Neuronal stem cell (in vitro differentiated cells): ENCODE results near the gene ZDHHC7.

Experiments
- DNase-seq: peaks from one replicate; pipeline ENCODE4 v3.0.0-alpha.2; 2013; ENCODE audit warnings: low spot score
- H2AFZ ChIP-seq: one replicate; pipeline ENCODE4 v1.6.1; 2013; ENCODE audit warnings: mild to moderate bottlenecking, low read length, inconsistent platforms
- H2AK5ac ChIP-seq: 2 replicates; pipeline ENCODE4 v1.6.1; 2013; ENCODE audit warnings: low read depth, mild to moderate bottlenecking, inconsistent platforms, low read length, moderate library complexity, mixed read lengths
- H2BK120ac ChIP-seq: 2 replicates; pipeline ENCODE4 v1.6.1; 2013; ENCODE audit warnings: low read depth, mild to moderate bottlenecking, inconsistent platforms, low read length, moderate library complexity, mixed read lengths
- H2BK12ac ChIP-seq: one replicate; pipeline ENCODE4 v1.6.1; 2013; ENCODE audit warnings: low read length, inconsistent platforms
- H2BK15ac ChIP-seq: 2 replicates; pipeline ENCODE4 v1.6.1; 2013; ENCODE audit warnings: mild to moderate bottlenecking, low read length, inconsistent platforms, mixed read lengths
- H2BK5ac ChIP-seq: one replicate; pipeline ENCODE4 v1.6.1; 2013; ENCODE audit warnings: inconsistent platforms, mild to moderate bottlenecking, low read length, moderate library complexity
- H3K14ac ChIP-seq: one replicate; pipeline ENCODE4 v1.6.1; 2013; ENCODE audit warnings: low read length, inconsistent platforms
- H3K18ac ChIP-seq: 2 replicates; pipeline ENCODE4 v1.6.1; 2013; ENCODE audit warnings: low read length, inconsistent platforms
- H3K23ac ChIP-seq: 2 replicates; pipeline ENCODE4 v1.6.1; 2013; ENCODE audit warnings: low read depth, mild to moderate bottlenecking, mixed read lengths, low read length, inconsistent platforms; ENCODE audit not compliant: poor library complexity
- H3K27ac ChIP-seq: replicated peaks from 3 replicates; pipeline ENCODE4 v1.5.1; 2013; ENCODE audit warnings: low read length, inconsistent platforms
- H3K27me3 ChIP-seq, 3 experiments: 2 replicates each; pipeline ENCODE4 v1.6.1; 2013; ENCODE audit warnings: low read length in 3 of 3, mild to moderate bottlenecking in 2 of 3, inconsistent platforms in 1 of 3, low read depth in 1 of 3, mixed read lengths in 1 of 3, moderate library complexity in 1 of 3; ENCODE audit not compliant: control insufficient read depth in 3 of 3, insufficient read depth in 3 of 3
- H3K36me3 ChIP-seq, 2 donors: replicated peaks in 1 of 2; 2 replicates each; pipeline ENCODE4 v1.6.1; 2013; ENCODE audit warnings: low read length in 2 of 2; ENCODE audit not compliant: control insufficient read depth in 2 of 2, insufficient read depth in 2 of 2
- H3K4ac ChIP-seq: 2 replicates; pipeline ENCODE4 v1.6.1; 2013; ENCODE audit warnings: inconsistent platforms, mild to moderate bottlenecking, low read length, moderate library complexity
- H3K4me1 ChIP-seq, 2 donors: 1 replicate in 1 of 2; 2 replicates in 1 of 2; pipeline ENCODE4 v1.6.1; 2013; ENCODE audit warnings: low read length in 2 of 2, low read depth in 1 of 2; ENCODE audit not compliant: control insufficient read depth in 2 of 2, insufficient read depth in 1 of 2
- H3K4me2 ChIP-seq: one replicate; pipeline ENCODE4 v1.6.1; 2013; ENCODE audit warnings: mild to moderate bottlenecking, low read length, inconsistent platforms; ENCODE audit not compliant: insufficient read depth, poor library complexity, severe bottlenecking
- H3K4me3 ChIP-seq, 2 donors: 2 replicates each; pipeline ENCODE4 v1.5.1; 2013; ENCODE audit warnings: low read length in 2 of 2, mild to moderate bottlenecking in 2 of 2, inconsistent platforms in 1 of 2, moderate library complexity in 1 of 2
- H3K79me1 ChIP-seq: one replicate; pipeline ENCODE4 v1.6.1; 2013; ENCODE audit warnings: low read depth, mild to moderate bottlenecking, inconsistent platforms, low read length, moderate library complexity
- H3K9ac ChIP-seq: one replicate; pipeline ENCODE4 v1.6.1; 2013; ENCODE audit warnings: mild to moderate bottlenecking, low read depth, low read length, inconsistent platforms; ENCODE audit not compliant: poor library complexity
- H3K9me3 ChIP-seq, 2 donors: replicated peaks in 1 of 2; 2 replicates each; pipeline versions ENCODE3 to v1.6.1; 2013; ENCODE audit warnings: low read length in 2 of 2, mild to moderate bottlenecking in 2 of 2, inconsistent platforms in 1 of 2, low read depth in 1 of 2, mixed read lengths in 1 of 2, moderate library complexity in 1 of 2; ENCODE audit not compliant: control insufficient read depth in 2 of 2, insufficient read depth in 1 of 2
- H4K8ac ChIP-seq: one replicate; pipeline ENCODE4 v1.6.1; 2013; ENCODE audit warnings: low read depth, mild to moderate bottlenecking, inconsistent platforms, low read length, moderate library complexity
- H4K91ac ChIP-seq: one replicate; pipeline ENCODE4 v1.6.1; 2013; ENCODE audit warnings: low read length, low read depth, mild to moderate bottlenecking, inconsistent platforms; ENCODE audit not compliant: poor library complexity
- WGBS, 2 donors: extraction: QIAGEN DNeasy Blood & Tissue Kit; methylation state at CpG; one replicate each; pipeline ENCODE4 v1.1.7; 2013; ENCODE audit warnings: missing lambda C conversion rate in 2 of 2, mixed read lengths in 1 of 2; ENCODE audit not compliant: insufficient read length in 2 of 2, insufficient replicate concordance in 1 of 2; ENCODE audit errors: extremely low coverage in 2 of 2; 5-methylcytosine and 5-hydroxymethylcytosine counted together

ZDHHC7 gene

GRCh38 chr16:85017633-85018032, 6.3 kb upstream of the ZDHHC7 start:
- Histone ChIP-seq H3K79me1 (no peaks in the 10 kb centered on the region), H3K4me3 (no peak overlapping the region), H3K9ac (no peak overlapping the region), H2BK120ac (no peak overlapping the region), H3K27me3 (peaks cover 0 to 4% (median 0%) of the 10 kb centered on the region in 3 experiments), H3K4me2 (no peak overlapping the region), H3K4ac (no peak overlapping the region), H3K27ac (no peak overlapping the region), H2BK12ac (no peak overlapping the region), H4K91ac (no peak overlapping the region), H3K9me3 (no peaks in the 10 kb centered on the region), H2AK5ac (no peak overlapping the region), H2BK15ac (no peak overlapping the region), H3K36me3 (no peaks in the 10 kb centered on the region), H3K23ac (no peak overlapping the region), H3K14ac (no peak overlapping the region), H4K8ac (no peak overlapping the region), H2AFZ (no peak overlapping the region), H3K4me1 (no peaks in the 10 kb centered on the region), H2BK5ac (no peak overlapping the region), H3K18ac (no peak overlapping the region)
- no CpG with 5 or more reads among the region's 8 CpGs for WGBS, 2 donors
- DNase-seq, result no peak

GRCh38 chr16:85017151-85017550, 5.8 kb upstream of the ZDHHC7 start:
- no peaks in the 10 kb centered on the region for H3K9me3 ChIP-seq
- no peak overlapping the region for H2BK12ac ChIP-seq
- no peak overlapping the region for H2AK5ac ChIP-seq
- H4K8ac ChIP-seq, result no peak overlapping the region
- H3K14ac ChIP-seq, result no peak overlapping the region
- no peak overlapping the region for H3K27ac ChIP-seq
- H3K4me2 ChIP-seq, result no peak overlapping the region
- H3K79me1 ChIP-seq, result no peaks in the 10 kb centered on the region
- no peak overlapping the region for H2BK5ac ChIP-seq
- H2BK120ac ChIP-seq, result no peak overlapping the region
- H3K4ac ChIP-seq, result no peak overlapping the region
- H3K9ac ChIP-seq, result no peak overlapping the region
- H3K36me3 ChIP-seq, result no peaks in the 10 kb centered on the region
- no peaks in the 10 kb centered on the region for H3K4me1 ChIP-seq
- no peak overlapping the region for H3K23ac ChIP-seq
- no peak overlapping the region for H2AFZ ChIP-seq
- no CpG with 5 or more reads among the region's 4 CpGs for WGBS, 2 donors
- DNase-seq, result no peak
- H3K18ac ChIP-seq, result no peak overlapping the region
- H4K91ac ChIP-seq, result no peak overlapping the region
- H3K27me3 ChIP-seq, result peaks cover 0 to 4% (median 0%) of the 10 kb centered on the region in 3 experiments
- no peak overlapping the region for H2BK15ac ChIP-seq
- no peak overlapping the region for H3K4me3 ChIP-seq

GRCh38 chr16:85015481-85016187, 4.3 kb upstream of the ZDHHC7 start:
- no peak overlapping the region for H4K91ac ChIP-seq
- H2BK120ac ChIP-seq, result no peak overlapping the region
- no peak overlapping the region for H4K8ac ChIP-seq
- H3K4ac ChIP-seq, result no peak overlapping the region
- H3K18ac ChIP-seq, result no peak overlapping the region
- H3K14ac ChIP-seq, result no peak overlapping the region
- no peak overlapping the region for H3K4me3 ChIP-seq
- H3K4me2 ChIP-seq, result no peak overlapping the region
- H2BK15ac ChIP-seq, result no peak overlapping the region
- no peak overlapping the region for H2BK12ac ChIP-seq
- no CpG with 5 or more reads among the region's 5 CpGs for WGBS, 2 donors
- H3K9me3 ChIP-seq, result no peaks in the 10 kb centered on the region
- peaks cover 0 to 4% (median 0%) of the 10 kb centered on the region in 3 experiments for H3K27me3 ChIP-seq
- H3K36me3 ChIP-seq, result no peaks in the 10 kb centered on the region
- H3K4me1 ChIP-seq, result peaks cover 0 to 2% of the 10 kb centered on the region in 2 donors
- H3K23ac ChIP-seq, result no peak overlapping the region
- no peak overlapping the region for H2BK5ac ChIP-seq
- no peak overlapping the region for H2AFZ ChIP-seq
- no peak overlapping the region for H2AK5ac ChIP-seq
- H3K9ac ChIP-seq, result no peak overlapping the region
- H3K27ac ChIP-seq, result no peak overlapping the region
- H3K79me1 ChIP-seq, result no peaks in the 10 kb centered on the region
- no peak for DNase-seq

GRCh38 chr16:85014311-85014710, 3.0 kb upstream of the ZDHHC7 start:
- WGBS, 2 donors, result no CpG with 5 or more reads among the region's 2 CpGs

More at GRCh38 chr16:85014311-85014710, 3.0 kb upstream of the ZDHHC7 start:
- H3K9me3 ChIP-seq, result no peaks in the 10 kb centered on the region
- H4K91ac ChIP-seq, result no peak overlapping the region
- no peak overlapping the region for H3K14ac ChIP-seq
- no peak overlapping the region for H2BK5ac ChIP-seq
- no peak overlapping the region for H3K18ac ChIP-seq
- H2BK12ac ChIP-seq, result no peak overlapping the region
- no peak overlapping the region for H3K4me3 ChIP-seq
- H2AK5ac ChIP-seq, result no peak overlapping the region
- no peak overlapping the region for H2BK120ac ChIP-seq
- peaks cover 0 to 4% of the 10 kb centered on the region in 2 donors for H3K4me1 ChIP-seq
- no peaks in the 10 kb centered on the region for H3K79me1 ChIP-seq
- no peak overlapping the region for H4K8ac ChIP-seq
- H3K4me2 ChIP-seq, result no peak overlapping the region
- H3K23ac ChIP-seq, result no peak overlapping the region
- no peak overlapping the region for H2AFZ ChIP-seq
- H3K27ac ChIP-seq, result no peak overlapping the region
- H2BK15ac ChIP-seq, result no peak overlapping the region
- no peaks in the 10 kb centered on the region for H3K36me3 ChIP-seq
- no peak overlapping the region for H3K9ac ChIP-seq
- no peak overlapping the region for H3K4ac ChIP-seq
- no peak for DNase-seq
- peaks cover 0 to 4% (median 0%) of the 10 kb centered on the region in 3 experiments for H3K27me3 ChIP-seq
